GM10266 (cell line): ENCODE data around the gene TUBA3C.

Experiments
- DNase-seq: peaks from one replicate; pipeline ENCODE4 v3.0.0; 2012; ENCODE audit errors: extremely low spot score
- CTCF ChIP-seq: IDR thresholded peaks from 2 replicates; pipeline ENCODE4 v1.5.1; 2012; ENCODE audit warnings: mild to moderate bottlenecking, low read depth; ENCODE audit not compliant: control insufficient read depth, insufficient read depth; ENCODE audit errors: missing control alignments

Gene TUBA3C

GRCh38 chr13:19158526-19159174 is 23.0 kb downstream of the TUBA3C start:
- no peak for DNase-seq
- no peak for TF ChIP-seq CTCF

GRCh38 chr13:19158006-19158405 is 23.6 kb downstream of the TUBA3C start:
- DNase-seq = no peak
- TF ChIP-seq CTCF = no peak

GRCh38 chr13:19157461-19157860 is 24.2 kb downstream of the TUBA3C start:
- DNase-seq = no peak
- TF ChIP-seq CTCF = no peak

GRCh38 chr13:19156013-19156825 is 25.4 kb downstream of the TUBA3C start:
- TF ChIP-seq CTCF = no peak
- no peak for DNase-seq

- DNase-seq = no peak
- TF ChIP-seq CTCF = no peak
Measured at GRCh38 chr13:19155321-19155861, 26.2 kb downstream of the TUBA3C start.

GRCh38 chr13:19154843-19155242 is 26.8 kb downstream of the TUBA3C start:
- no peak for TF ChIP-seq CTCF
- no peak for DNase-seq
